ENCODE data around the gene GCHFR.

GCHFR gene

DNA sequence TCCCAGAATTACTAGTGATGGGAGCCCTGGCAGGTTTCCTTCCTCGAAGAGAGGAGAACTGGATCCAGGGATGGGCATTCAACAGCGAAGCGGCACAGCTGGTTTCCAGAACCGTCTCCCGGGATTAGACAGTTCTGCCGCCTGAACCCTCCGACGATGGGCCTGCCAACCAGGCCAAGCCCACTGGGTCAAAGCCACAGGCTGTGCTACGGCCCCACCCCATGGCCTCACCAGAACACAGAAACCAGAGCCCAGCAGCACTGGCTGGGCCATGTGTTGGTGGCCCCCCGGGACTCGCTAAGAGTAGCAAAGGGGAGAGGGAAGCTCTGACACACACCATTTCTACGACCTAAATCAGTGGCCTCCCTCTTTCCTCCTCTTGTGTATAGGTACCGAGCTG lies 8.1 kb downstream of the GCHFR start:
- Histone ChIP-seq H3K27me3 (ENCODE audit: low read depth, low read length) (no peaks in the 10 kb centered on the region), H4K20me1 (ENCODE audit: insufficient read depth, low read length) (no peaks in the 10 kb centered on the region), H3K27ac (ENCODE audit: low read length) (no peak overlapping the region), H3K36me3 (replicated peaks; ENCODE audit: low read depth, low read length) (peaks cover 17% of the 10 kb centered on the region), H3K9ac (ENCODE audit: low read length) (no peak overlapping the region), H3K79me2 (ENCODE audit: low read length) (no peaks in the 10 kb centered on the region), H3K4me2 (ENCODE audit: low read length) (no peak overlapping the region), H3K4me3 (ENCODE audit: low read length) (no peak overlapping the region), H3K4me1 (ENCODE audit: low read length) (peaks cover 41% of the 10 kb centered on the region), H2AFZ (ENCODE audit: low read depth, low read length) (no peak overlapping the region), H3K9me3 (ENCODE audit: insufficient read depth, low read length) (no peaks in the 10 kb centered on the region)
- no peak for TF ChIP-seq EZH2phosphoT487 (IDR thresholded peaks at IDR 0.05; ENCODE audit: low read depth)
- TF ChIP-seq, protein P1, sequence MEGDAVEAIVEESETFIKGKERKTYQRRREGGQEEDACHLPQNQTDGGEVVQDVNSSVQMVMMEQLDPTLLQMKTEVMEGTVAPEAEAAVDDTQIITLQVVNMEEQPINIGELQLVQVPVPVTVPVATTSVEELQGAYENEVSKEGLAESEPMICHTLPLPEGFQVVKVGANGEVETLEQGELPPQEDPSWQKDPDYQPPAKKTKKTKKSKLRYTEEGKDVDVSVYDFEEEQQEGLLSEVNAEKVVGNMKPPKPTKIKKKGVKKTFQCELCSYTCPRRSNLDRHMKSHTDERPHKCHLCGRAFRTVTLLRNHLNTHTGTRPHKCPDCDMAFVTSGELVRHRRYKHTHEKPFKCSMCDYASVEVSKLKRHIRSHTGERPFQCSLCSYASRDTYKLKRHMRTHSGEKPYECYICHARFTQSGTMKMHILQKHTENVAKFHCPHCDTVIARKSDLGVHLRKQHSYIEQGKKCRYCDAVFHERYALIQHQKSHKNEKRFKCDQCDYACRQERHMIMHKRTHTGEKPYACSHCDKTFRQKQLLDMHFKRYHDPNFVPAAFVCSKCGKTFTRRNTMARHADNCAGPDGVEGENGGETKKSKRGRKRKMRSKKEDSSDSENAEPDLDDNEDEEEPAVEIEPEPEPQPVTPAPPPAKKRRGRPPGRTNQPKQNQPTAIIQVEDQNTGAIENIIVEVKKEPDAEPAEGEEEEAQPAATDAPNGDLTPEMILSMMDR (IDR thresholded peaks at IDR 0.05; ENCODE audit: low read depth, low read length), result no peak

DNA sequence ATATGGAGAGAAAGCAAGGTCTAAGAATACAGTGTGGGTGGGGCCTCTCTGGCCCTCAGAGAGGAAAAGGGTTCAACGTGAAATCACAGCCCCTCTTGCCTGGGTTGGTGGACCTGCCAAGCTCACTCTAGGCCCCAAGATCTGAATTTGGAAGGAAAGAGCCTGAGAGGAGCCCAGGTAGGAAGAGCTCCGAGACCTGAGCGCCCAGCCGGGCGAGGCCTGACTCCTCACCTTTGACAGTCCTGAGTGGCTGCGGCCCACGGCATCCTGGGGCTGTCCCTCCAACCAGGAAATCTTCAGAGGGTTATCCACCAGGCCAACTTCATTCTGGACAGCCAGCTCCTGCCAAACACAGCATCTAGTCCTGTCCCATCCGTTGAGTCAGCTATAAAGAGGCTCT lies 9.6 kb downstream of the GCHFR start:
- no peaks in the 10 kb centered on the region for H3K9me3 ChIP-seq (ENCODE audit: insufficient read depth, low read length)
- H3K4me3 ChIP-seq (ENCODE audit: low read length), result no peak overlapping the region
- H3K9ac ChIP-seq (ENCODE audit: low read length), result no peak overlapping the region
- H3K4me1 ChIP-seq (ENCODE audit: low read length), result peaks cover 34% of the 10 kb centered on the region
- H3K27me3 ChIP-seq (ENCODE audit: low read depth, low read length), result no peaks in the 10 kb centered on the region
- no peaks in the 10 kb centered on the region for H4K20me1 ChIP-seq (ENCODE audit: insufficient read depth, low read length)
- no peak overlapping the region for H3K27ac ChIP-seq (ENCODE audit: low read length)
- H3K36me3 ChIP-seq (replicated peaks; ENCODE audit: low read depth, low read length), result peaks cover 11% of the 10 kb centered on the region
- TF ChIP-seq, protein P1 (IDR thresholded peaks at IDR 0.05; ENCODE audit: low read depth, low read length), result no peak
- TF ChIP-seq EZH2phosphoT487 (IDR thresholded peaks at IDR 0.05; ENCODE audit: low read depth), result no peak
- H3K4me2 ChIP-seq (ENCODE audit: low read length), result no peak overlapping the region
- no peak overlapping the region for H2AFZ ChIP-seq (ENCODE audit: low read depth, low read length)
- no peaks in the 10 kb centered on the region for H3K79me2 ChIP-seq (ENCODE audit: low read length)

DNA sequence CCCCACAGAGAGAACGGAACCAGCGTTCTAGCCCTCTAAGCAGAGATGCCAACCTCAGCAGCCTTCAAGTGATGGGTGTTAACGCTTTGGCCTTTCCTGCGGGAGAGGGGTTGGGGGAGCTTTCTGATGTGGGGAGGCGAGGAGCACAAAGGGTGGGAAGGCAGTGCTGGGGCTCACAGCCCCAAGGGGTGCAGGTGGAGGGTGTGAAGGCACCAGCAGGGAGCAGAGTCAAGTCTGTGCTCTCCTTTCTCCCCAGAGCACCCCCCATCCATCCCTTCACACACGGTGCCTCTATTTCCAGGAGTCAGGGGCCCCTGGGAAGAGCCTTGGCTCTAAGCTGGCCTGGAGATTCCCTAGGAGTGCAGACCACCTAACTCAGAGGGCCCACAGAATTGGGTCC lies 10.0 kb downstream of the GCHFR start:
- H3K4me3 ChIP-seq (ENCODE audit: low read length), result no peak overlapping the region
- TF ChIP-seq EZH2phosphoT487 (IDR thresholded peaks at IDR 0.05; ENCODE audit: low read depth), result no peak
- TF ChIP-seq, protein P1 (IDR thresholded peaks at IDR 0.05; ENCODE audit: low read depth, low read length), result no peak
- no peak overlapping the region for H3K4me2 ChIP-seq (ENCODE audit: low read length)
- H3K4me1 ChIP-seq (ENCODE audit: low read length), result peaks cover 30% of the 10 kb centered on the region
- H3K27ac ChIP-seq (ENCODE audit: low read length), result no peak overlapping the region
- no peaks in the 10 kb centered on the region for H4K20me1 ChIP-seq (ENCODE audit: insufficient read depth, low read length)
- peaks cover 11% of the 10 kb centered on the region for H3K36me3 ChIP-seq (replicated peaks; ENCODE audit: low read depth, low read length)
- no peak overlapping the region for H2AFZ ChIP-seq (ENCODE audit: low read depth, low read length)
- H3K9ac ChIP-seq (ENCODE audit: low read length), result no peak overlapping the region
- H3K9me3 ChIP-seq (ENCODE audit: insufficient read depth, low read length), result no peaks in the 10 kb centered on the region
- H3K79me2 ChIP-seq (ENCODE audit: low read length), result no peaks in the 10 kb centered on the region
- no peaks in the 10 kb centered on the region for H3K27me3 ChIP-seq (ENCODE audit: low read depth, low read length)

DNA sequence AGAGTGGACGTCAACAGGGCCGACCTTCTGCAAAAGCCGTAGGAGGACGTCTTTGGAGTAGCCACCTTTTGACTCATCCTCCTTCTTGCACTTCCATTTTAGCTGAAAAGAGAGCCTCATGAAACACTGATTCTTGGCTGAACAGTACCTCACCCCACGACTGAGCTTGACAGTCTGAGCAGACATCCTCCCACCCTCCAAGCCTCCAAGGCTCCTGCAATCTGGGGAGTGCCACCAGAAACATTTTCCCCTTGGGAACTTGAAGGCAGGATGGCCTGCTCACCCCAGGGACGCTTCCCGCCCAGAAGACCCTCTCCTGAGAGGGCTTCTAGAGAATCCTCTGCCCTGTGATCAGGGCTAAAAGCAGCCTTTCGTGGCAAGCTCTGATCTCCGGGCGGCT lies 11.1 kb downstream of the GCHFR start:
- Histone ChIP-seq H3K36me3 (replicated peaks; ENCODE audit: low read depth, low read length) (peaks cover 14% of the 10 kb centered on the region), H3K27me3 (ENCODE audit: low read depth, low read length) (no peaks in the 10 kb centered on the region), H3K9me3 (ENCODE audit: insufficient read depth, low read length) (no peaks in the 10 kb centered on the region), H3K79me2 (ENCODE audit: low read length) (no peaks in the 10 kb centered on the region), H3K27ac (ENCODE audit: low read length) (no peak overlapping the region), H4K20me1 (ENCODE audit: insufficient read depth, low read length) (no peaks in the 10 kb centered on the region), H3K4me2 (ENCODE audit: low read length) (no peak overlapping the region), H3K4me3 (ENCODE audit: low read length) (no peak overlapping the region), H3K4me1 (ENCODE audit: low read length) (peaks cover 19% of the 10 kb centered on the region), H3K9ac (ENCODE audit: low read length) (no peak overlapping the region), H2AFZ (ENCODE audit: low read depth, low read length) (no peak overlapping the region)
- no peak for TF ChIP-seq EZH2phosphoT487 (IDR thresholded peaks at IDR 0.05; ENCODE audit: low read depth)
- TF ChIP-seq, protein P1 (IDR thresholded peaks at IDR 0.05; ENCODE audit: low read depth, low read length), result no peak

Data from OCI-LY3 (cell line).